H1 (cell line): ENCODE results near the gene SCAP. TPM values are rescaled to one million over a fixed set of nuclear protein-coding genes. Genes with fewer than 3 reads are reported as not detected.

Experiments
- CTCF ChIA-PET: fragments of 300-600 bp; sonication (Branson Sonifier 250); formaldehyde crosslinking; loops from one replicate; lab custom pipeline; 2021; ENCODE audit not compliant: partially characterized antibody; lab: Charles Lee
- POLR2A ChIA-PET: fragments of 300-600 bp; sonication (Branson Sonifier 250); formaldehyde crosslinking; loops from one replicate; lab custom pipeline; 2021; ENCODE audit warnings: inconsistent platforms; ENCODE audit not compliant: partially characterized antibody; lab: Charles Lee
- DNase-seq, 2 experiments: peaks; one replicate each; pipeline versions ENCODE4 v3.0.0 to v3.0.0-alpha.2; 2010 to 2022; ENCODE audit warnings: low spot score in 2 of 2, low read depth in 1 of 2, mixed read lengths in 1 of 2
- FAIRE-seq: peaks from 2 replicates; lab custom pipeline; 2011; peaks lifted over from hg19 to GRCh38; lab: Jason Lieb, UNC
- H2AFZ ChIP-seq: 2 replicates; pipeline ENCODE4 v1.8.1; 2012; ENCODE audit warnings: low read length, inconsistent platforms
- H2AK5ac ChIP-seq: 2 replicates; pipeline ENCODE4 v1.6.1; 2013; ENCODE audit warnings: low read depth, low read length
- H2BK120ac ChIP-seq: replicated peaks from 2 replicates; pipeline ENCODE3; 2013; ENCODE audit warnings: low read depth, low read length, inconsistent platforms
- H2BK12ac ChIP-seq: 2 replicates; pipeline ENCODE4 v1.6.1; 2013; ENCODE audit warnings: low read depth, low read length
- H2BK15ac ChIP-seq: 2 replicates; pipeline ENCODE4 v1.6.1; 2013; ENCODE audit warnings: low read length
- H2BK20ac ChIP-seq: 2 replicates; pipeline ENCODE4 v1.6.1; 2013; ENCODE audit warnings: low read length
- H2BK5ac ChIP-seq: 2 replicates; pipeline ENCODE4 v1.6.1; 2013; ENCODE audit warnings: low read depth, low read length
- H3K14ac ChIP-seq: 2 replicates; pipeline ENCODE4 v1.6.1; 2013; ENCODE audit warnings: inconsistent platforms; ENCODE audit not compliant: insufficient read length
- H3K18ac ChIP-seq: 2 replicates; pipeline ENCODE4 v1.6.1; 2013; ENCODE audit warnings: low read length; ENCODE audit errors: extremely low read depth
- H3K23ac ChIP-seq: 2 replicates; pipeline ENCODE4 v1.6.1; 2013; ENCODE audit warnings: inconsistent platforms; ENCODE audit not compliant: insufficient read length
- H3K23me2 ChIP-seq: 2 replicates; pipeline ENCODE4 v1.6.1; 2013; ENCODE audit warnings: low read depth, low read length
- H3K27ac ChIP-seq: 2 replicates; pipeline ENCODE4 v1.6.1; 2011; ENCODE audit warnings: low read depth, low read length, inconsistent platforms
- H3K27me3 ChIP-seq, 4 experiments: replicated peaks in 1 of 4; 1 replicate in 1 of 4; 2 replicates in 3 of 4; pipeline versions ENCODE4 v1.6.1 to v1.8.1; 2011 to 2013; ENCODE audit warnings: low read length in 3 of 4, mild to moderate bottlenecking in 3 of 4, inconsistent platforms in 2 of 4, mixed read lengths in 2 of 4, moderate library complexity in 1 of 4; ENCODE audit not compliant: control insufficient read depth in 3 of 4, insufficient read depth in 3 of 4; ENCODE audit errors: extremely low read depth in 1 of 4
- H3K36me3 ChIP-seq, 4 experiments: 2 replicates each; pipeline versions ENCODE4 v1.6.1 to v1.8.1; 2011 to 2013; ENCODE audit warnings: mild to moderate bottlenecking in 4 of 4, low read length in 3 of 4, moderate library complexity in 2 of 4, control low read depth in 1 of 4, inconsistent platforms in 1 of 4; ENCODE audit not compliant: insufficient read depth in 4 of 4, control insufficient read depth in 2 of 4
- H3K4ac ChIP-seq: replicated peaks from 2 replicates; pipeline ENCODE3; 2013; ENCODE audit warnings: low read length, low read depth, mixed read lengths, inconsistent platforms; ENCODE audit not compliant: insufficient read length
- H3K4me1 ChIP-seq, 4 experiments: replicated peaks in 1 of 4; 1 replicate in 1 of 4; 2 replicates in 3 of 4; pipeline versions ENCODE4 v1.6.1 to v1.8.1; 2011 to 2013; ENCODE audit warnings: low read length in 3 of 4, inconsistent platforms in 2 of 4, mixed read lengths in 1 of 4; ENCODE audit not compliant: insufficient read depth in 4 of 4, control insufficient read depth in 3 of 4
- H3K4me2 ChIP-seq, 2 experiments: 2 replicates each; pipeline versions ENCODE4 v1.6.1 to v1.8.1; 2011 to 2013; ENCODE audit warnings: low read depth in 2 of 2, low read length in 2 of 2, control low read depth in 1 of 2, inconsistent platforms in 1 of 2, mild to moderate bottlenecking in 1 of 2; ENCODE audit not compliant: insufficient read depth in 1 of 2
- H3K4me3 ChIP-seq, 4 experiments: fragments of 200-600, 300-600 bp in 1 of 4; sonication (generic), shearing (Covaris generic), sonication (Bioruptor Twin) in 1 of 4; 2 replicates each; pipeline versions ENCODE4 v1.5.1 to v1.8.1; 2011 to 2016; ENCODE audit warnings: low read length in 4 of 4, low read depth in 3 of 4, control low read depth in 2 of 4, inconsistent platforms in 2 of 4, mild to moderate bottlenecking in 2 of 4, mixed read lengths in 1 of 4, moderate library complexity in 1 of 4; ENCODE audit not compliant: insufficient read depth in 2 of 4; ENCODE audit errors: extremely low read depth in 1 of 4
- H3K56ac ChIP-seq: replicated peaks from 2 replicates; pipeline ENCODE3; 2013; ENCODE audit warnings: low read depth, mild to moderate bottlenecking, mixed read lengths, low read length, inconsistent platforms; ENCODE audit not compliant: insufficient read length
- H3K79me1 ChIP-seq: 2 replicates; pipeline ENCODE4 v1.6.1; 2013; ENCODE audit warnings: low read depth, low read length, control low read depth
- H3K79me2 ChIP-seq, 2 experiments: 2 replicates each; pipeline versions ENCODE4 v1.6.1 to v1.8.1; 2012 to 2013; ENCODE audit warnings: low read length in 2 of 2, mild to moderate bottlenecking in 2 of 2, inconsistent platforms in 1 of 2; ENCODE audit not compliant: insufficient read depth in 2 of 2, control insufficient read depth in 1 of 2
- H3K9ac ChIP-seq, 4 experiments: replicated peaks in 1 of 4; 1 replicate in 1 of 4; 2 replicates in 3 of 4; pipeline versions ENCODE4 v1.6.1 to v1.8.1; 2011 to 2013; ENCODE audit warnings: low read depth in 3 of 4, low read length in 3 of 4, control low read depth in 2 of 4, mild to moderate bottlenecking in 2 of 4, moderate library complexity in 2 of 4, inconsistent platforms in 1 of 4; ENCODE audit errors: extremely low read depth in 1 of 4
- H3K9me3 ChIP-seq, 2 experiments: 2 replicates each; pipeline versions ENCODE4 v1.6.1 to v1.8.1; 2012 to 2013; ENCODE audit warnings: mild to moderate bottlenecking in 2 of 2, moderate library complexity in 2 of 2, control low read depth in 1 of 2, inconsistent platforms in 1 of 2, low read depth in 1 of 2, low read length in 1 of 2, mixed read lengths in 1 of 2; ENCODE audit not compliant: insufficient read depth in 2 of 2
- H4K20me1 ChIP-seq, 2 experiments: replicated peaks in 1 of 2; 2 replicates each; pipeline versions ENCODE3 to v1.8.1; 2011 to 2013; ENCODE audit warnings: inconsistent platforms in 2 of 2, low read length in 2 of 2, mild to moderate bottlenecking in 1 of 2; ENCODE audit not compliant: insufficient read depth in 2 of 2, control insufficient read depth in 1 of 2
- H4K5ac ChIP-seq: 2 replicates; pipeline ENCODE4 v1.6.1; 2013; ENCODE audit warnings: low read length, low read depth, mixed read lengths, inconsistent platforms; ENCODE audit not compliant: insufficient read length
- H4K8ac ChIP-seq: 2 replicates; pipeline ENCODE4 v1.8.0; 2013; ENCODE audit warnings: mild to moderate bottlenecking, moderate library complexity, low read length, inconsistent platforms; ENCODE audit not compliant: insufficient read depth; ENCODE audit errors: extremely low read depth
- H4K91ac ChIP-seq: replicated peaks from 2 replicates; pipeline ENCODE3; 2013; ENCODE audit warnings: low read length, mixed read lengths, inconsistent platforms; ENCODE audit not compliant: insufficient read length
- ASH2L ChIP-seq: fragments of 200-600, 300-600 bp; sonication (generic); IDR thresholded peaks from one replicate; pipeline ENCODE4 v1.7.1; 2017; ENCODE audit warnings: low read length
- BCL11A ChIP-seq, 2 experiments: IDR thresholded peaks; one replicate each; pipeline ENCODE4 v1.6.1; 2011; ENCODE audit warnings: low read depth in 2 of 2, low read length in 2 of 2, mild to moderate bottlenecking in 2 of 2
- CHD2 ChIP-seq: IDR thresholded peaks from 2 replicates; pipeline ENCODE4 v1.6.1; 2012; ENCODE audit warnings: low read length, improper control_type of control experiment
- EZH2 ChIP-seq: fragments of 200-600 bp; sonication (generic); IDR thresholded peaks from 2 replicates; pipeline ENCODE4 v1.7.1; 2012; ENCODE audit warnings: low read depth, mild to moderate bottlenecking, moderate library complexity, low read length, inconsistent platforms; ENCODE audit not compliant: severe bottlenecking
- MAFK ChIP-seq: IDR thresholded peaks from 2 replicates; pipeline ENCODE4 v1.6.1; 2012; ENCODE audit warnings: low read depth, mild to moderate bottlenecking, improper control_type of control experiment, low read length
- PHF8 ChIP-seq: fragments of 200-600 bp; sonication (generic); conservative IDR thresholded peaks from 2 replicates; pipeline ENCODE4 v1.7.1; 2012; ENCODE audit warnings: low read depth, mild to moderate bottlenecking, inconsistent platforms, low read length, moderate library complexity
- SIN3A ChIP-seq, 2 experiments: IDR thresholded peaks in 1 of 2; conservative IDR thresholded peaks in 1 of 2; 2 replicates each; pipeline ENCODE4 v1.6.1; 2011 to 2012; ENCODE audit warnings: low read length in 2 of 2, improper control_type of control experiment in 1 of 2, low read depth in 1 of 2, mild to moderate bottlenecking in 1 of 2
- SP2 ChIP-seq: IDR thresholded peaks from 2 replicates; pipeline ENCODE4 v1.6.1; 2012; ENCODE audit warnings: mild to moderate bottlenecking, low read length, inconsistent platforms
- TBP ChIP-seq: IDR thresholded peaks from 2 replicates; pipeline ENCODE4 v1.6.1; 2011; ENCODE audit warnings: low read depth, low read length, improper control_type of control experiment
- WGBS, 2 experiments: shearing (Covaris generic) in 1 of 2; methylation state at CpG; one replicate each; pipeline versions ENCODE4 v1.1.6 to v1.1.7; 2013 to 2015; ENCODE audit warnings: low lambda C conversion rate in 2 of 2, mixed read lengths in 2 of 2, inconsistent platforms in 1 of 2, low coverage in 1 of 2, missing lambda C conversion rate in 1 of 2; ENCODE audit not compliant: insufficient replicate concordance in 2 of 2, insufficient coverage in 1 of 2, insufficient read length in 1 of 2; ENCODE audit errors: extremely low coverage in 1 of 2, missing lambda C conversion rate in 1 of 2; 5-methylcytosine and 5-hydroxymethylcytosine counted together
- polyA plus RNA-seq, 7 experiments: library from polyadenylated mRNA; depleted of rRNA in 3 of 7; stranded (reverse) in 5 of 7; unstranded in 2 of 7; fragments of >200 nt in 5 of 7; fragments of 200-250 nt in 2 of 7; gene quantifications; 1 replicate in 5 of 7; 2 replicates in 1 of 7; 4 replicates in 1 of 7; pipeline versions ENCODE4 v1.2.1 to v1.2.3, GENCODE V29; 2011 to 2013; ENCODE audit warnings: missing spikeins in 2 of 7, mixed read lengths in 2 of 7
- total RNA-seq: library from RNA; stranded (reverse); fragmentation: NEBNext Ultra II Directional; extraction: Animal tissue kit (Norgen Biotek cat#: 25700); gene quantifications from 2 replicates; pipeline ENCODE4 v1.2.1, GENCODE V29; 2021
- TF ChIP-seq, protein P1 (sequence below), 3 experiments: IDR thresholded peaks; 1 replicate in 2 of 3; 2 replicates in 1 of 3; pipeline versions ENCODE4 v1.5.1 to v1.6.1; 2011; ENCODE audit warnings: low read length in 3 of 3, mild to moderate bottlenecking in 3 of 3, inconsistent platforms in 2 of 3, low read depth in 1 of 3, moderate library complexity in 1 of 3; ENCODE audit not compliant: insufficient read depth in 1 of 3; ENCODE audit errors: control extremely low read depth in 1 of 3
- TF ChIP-seq, protein P2 (sequence below): IDR thresholded peaks from 2 replicates; pipeline ENCODE4 v1.6.1; 2011; ENCODE audit warnings: low read length, improper control_type of control experiment

Gene SCAP
- total and polyA plus RNA-seq, 2 of the 8 experiments (the other 6 are each of a cell fraction or from before 2014, with no cell fraction given), result 74.0 to 114 TPM

DNA sequence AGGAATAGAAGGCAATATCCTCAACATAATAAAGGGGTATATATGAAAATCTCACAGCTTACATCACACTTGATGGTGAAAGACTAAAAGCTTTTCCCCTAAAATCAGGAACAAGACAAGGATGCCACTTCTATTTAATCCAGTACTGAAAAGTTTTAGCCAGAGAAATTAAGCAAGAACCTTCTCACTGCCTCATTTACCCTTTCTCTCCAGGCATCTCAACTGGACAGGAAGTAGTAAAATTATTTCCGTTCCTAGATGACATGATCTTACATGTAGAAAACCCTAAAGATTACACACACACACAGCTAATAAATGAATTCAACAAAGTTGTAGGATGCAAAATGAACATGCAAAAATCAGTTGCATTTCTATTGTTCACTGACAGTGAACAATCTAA is 11.2 kb downstream of the SCAP start:
- Histone ChIP-seq H3K23me2 (no peaks in the 10 kb centered on the region), H4K91ac (no peak overlapping the region), H4K8ac (no peak overlapping the region), H3K79me1 (peaks cover 13% of the 10 kb centered on the region), H3K56ac (no peak overlapping the region), H2BK12ac (no peak overlapping the region), H3K4me3 (no peak overlapping the region), H2BK120ac (no peak overlapping the region), H4K5ac (no peak overlapping the region), H3K4me2 (no peak overlapping the region), H3K79me2 (peaks cover 6 to 80% of the 10 kb centered on the region in 2 experiments), H2AK5ac (no peak overlapping the region), H3K36me3 (no peaks in the 10 kb centered on the region), H2AFZ (no peak overlapping the region), H3K18ac (no peak overlapping the region), H2BK5ac (no peak overlapping the region), H3K14ac (no peak overlapping the region), H4K20me1 (peaks cover 0 to 2% of the 10 kb centered on the region in 2 experiments), H3K9ac (no peak overlapping the region), H2BK20ac (no peak overlapping the region), H3K4ac (no peak overlapping the region), H2BK15ac (no peak overlapping the region), H3K23ac (no peak overlapping the region), H3K4me1 (peaks cover 0 to 2% (median under 1%) of the 10 kb centered on the region in 4 experiments; a peak in 1 of 7 replicates), H3K27ac (no peak overlapping the region), H3K27me3 (no peaks in the 10 kb centered on the region), H3K9me3 (no peaks in the 10 kb centered on the region)
- ChIA-PET CTCF (no interaction called here), POLR2A (no interaction called here)
- FAIRE-seq (no peak), DNase-seq (no peak)
- whole genome bisulfite sequencing, 2 experiments, result 100% methylated on average over 1 of the region's 1 CpG; no CpG with 5 or more reads in 1 of the 2 experiments
- TF ChIP-seq PHF8, result no peak
- no peak for TF ChIP-seq SIN3A (conservative IDR thresholded peaks at IDR 0.05 in 1 of 2, IDR thresholded peaks at IDR 0.05 in 1 of 2; ENCODE audit: low read depth in 1 of 2, low read length in 2 of 2)
- TF ChIP-seq SP2, result no peak
- TF ChIP-seq MAFK, result no peak
- TF ChIP-seq, protein P1, sequence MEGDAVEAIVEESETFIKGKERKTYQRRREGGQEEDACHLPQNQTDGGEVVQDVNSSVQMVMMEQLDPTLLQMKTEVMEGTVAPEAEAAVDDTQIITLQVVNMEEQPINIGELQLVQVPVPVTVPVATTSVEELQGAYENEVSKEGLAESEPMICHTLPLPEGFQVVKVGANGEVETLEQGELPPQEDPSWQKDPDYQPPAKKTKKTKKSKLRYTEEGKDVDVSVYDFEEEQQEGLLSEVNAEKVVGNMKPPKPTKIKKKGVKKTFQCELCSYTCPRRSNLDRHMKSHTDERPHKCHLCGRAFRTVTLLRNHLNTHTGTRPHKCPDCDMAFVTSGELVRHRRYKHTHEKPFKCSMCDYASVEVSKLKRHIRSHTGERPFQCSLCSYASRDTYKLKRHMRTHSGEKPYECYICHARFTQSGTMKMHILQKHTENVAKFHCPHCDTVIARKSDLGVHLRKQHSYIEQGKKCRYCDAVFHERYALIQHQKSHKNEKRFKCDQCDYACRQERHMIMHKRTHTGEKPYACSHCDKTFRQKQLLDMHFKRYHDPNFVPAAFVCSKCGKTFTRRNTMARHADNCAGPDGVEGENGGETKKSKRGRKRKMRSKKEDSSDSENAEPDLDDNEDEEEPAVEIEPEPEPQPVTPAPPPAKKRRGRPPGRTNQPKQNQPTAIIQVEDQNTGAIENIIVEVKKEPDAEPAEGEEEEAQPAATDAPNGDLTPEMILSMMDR (IDR thresholded peaks at IDR 0.05; ENCODE audit: control extremely low read depth in 1 of 3, insufficient read depth in 1 of 3, low read depth in 1 of 3, low read length in 3 of 3), result no peak
- no peak for TF ChIP-seq CHD2
- TF ChIP-seq ASH2L, result no peak
- TF ChIP-seq TBP, result no peak
- no peak for TF ChIP-seq BCL11A (IDR thresholded peaks at IDR 0.05; ENCODE audit: low read depth in 2 of 2, low read length in 2 of 2)
- TF ChIP-seq EZH2, result no peak
- TF ChIP-seq, protein P2, sequence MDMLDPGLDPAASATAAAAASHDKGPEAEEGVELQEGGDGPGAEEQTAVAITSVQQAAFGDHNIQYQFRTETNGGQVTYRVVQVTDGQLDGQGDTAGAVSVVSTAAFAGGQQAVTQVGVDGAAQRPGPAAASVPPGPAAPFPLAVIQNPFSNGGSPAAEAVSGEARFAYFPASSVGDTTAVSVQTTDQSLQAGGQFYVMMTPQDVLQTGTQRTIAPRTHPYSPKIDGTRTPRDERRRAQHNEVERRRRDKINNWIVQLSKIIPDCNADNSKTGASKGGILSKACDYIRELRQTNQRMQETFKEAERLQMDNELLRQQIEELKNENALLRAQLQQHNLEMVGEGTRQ, result no peak
